Measurements from ENCODE around the gene KRT86.
A peak's percentile ranks its signal among the peaks of the same experiment; 100 is the strongest.
"Not testable (repeated sequence)": the region's sequence is repeated elsewhere in the genome, so short reads cannot be mapped to it uniquely, and the experiment has no call there.

KRT86 gene

DNA sequence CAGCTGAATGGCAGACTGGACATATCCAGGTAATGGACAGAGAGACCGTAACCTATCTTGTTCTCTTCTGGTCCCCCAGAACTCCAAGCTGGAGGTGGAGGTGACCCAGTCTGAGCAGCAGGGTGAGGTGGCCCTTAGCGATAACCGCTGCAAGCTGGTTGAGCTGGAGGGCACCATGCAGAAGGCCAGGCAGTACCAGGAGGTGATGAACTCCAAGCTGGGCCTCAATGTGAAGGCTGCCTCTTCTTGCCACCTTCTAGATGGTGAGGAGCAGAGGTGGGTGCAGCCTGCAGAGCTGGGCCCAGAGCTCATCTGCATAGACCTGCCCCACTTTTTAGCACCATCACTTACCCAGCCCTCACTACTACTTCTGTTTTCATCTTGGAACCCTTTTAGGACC lies 7.2 kb upstream of the KRT86 start:
- DNase-seq (ENCODE audit: low read depth in 2 of 3, low spot score in 2 of 3): no peak

DNA sequence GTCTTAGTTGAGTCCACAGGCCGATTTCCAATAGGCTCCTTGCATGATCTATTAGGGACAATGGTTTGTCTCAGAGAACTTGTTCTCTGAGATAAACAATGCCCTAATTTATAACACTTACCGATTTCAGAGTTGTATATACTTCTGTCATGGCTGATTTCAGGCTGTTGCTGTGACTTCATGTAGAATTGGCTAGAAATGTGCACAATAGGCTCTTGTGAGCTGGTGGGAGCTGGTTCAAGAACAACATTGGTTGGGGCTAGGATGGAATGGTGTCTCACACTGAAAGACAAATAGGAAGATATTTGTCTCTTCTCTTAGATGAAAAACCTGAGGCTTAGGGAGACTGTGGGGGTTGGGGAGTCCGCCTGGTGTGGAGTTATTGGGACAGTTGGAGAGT lies 6.7 kb upstream of the KRT86 start:
- no peak for DNase-seq (ENCODE audit: low read depth in 2 of 3, low spot score in 2 of 3)

DNA sequence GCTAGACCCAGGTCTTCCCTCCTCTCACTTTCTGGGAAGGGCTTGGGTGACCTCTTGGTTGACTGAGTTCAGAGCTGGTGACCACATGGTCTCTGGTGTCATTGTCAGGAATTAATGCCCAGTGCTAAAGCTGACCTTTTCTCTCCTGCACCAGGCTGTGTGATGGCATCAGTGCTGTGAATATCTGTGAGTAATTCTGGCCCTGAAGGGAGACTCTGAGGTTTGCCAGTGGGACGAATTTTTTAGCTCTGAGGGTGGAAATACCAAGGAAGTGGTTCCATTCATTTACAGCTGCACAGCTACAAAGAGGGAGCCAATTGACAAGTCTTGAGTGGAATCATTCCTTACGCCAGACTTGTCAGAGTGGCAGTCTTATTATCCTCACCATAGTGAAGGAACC lies 6.2 kb upstream of the KRT86 start:
- DNase-seq (ENCODE audit: low read depth in 2 of 3, low spot score in 2 of 3): no peak

DNA sequence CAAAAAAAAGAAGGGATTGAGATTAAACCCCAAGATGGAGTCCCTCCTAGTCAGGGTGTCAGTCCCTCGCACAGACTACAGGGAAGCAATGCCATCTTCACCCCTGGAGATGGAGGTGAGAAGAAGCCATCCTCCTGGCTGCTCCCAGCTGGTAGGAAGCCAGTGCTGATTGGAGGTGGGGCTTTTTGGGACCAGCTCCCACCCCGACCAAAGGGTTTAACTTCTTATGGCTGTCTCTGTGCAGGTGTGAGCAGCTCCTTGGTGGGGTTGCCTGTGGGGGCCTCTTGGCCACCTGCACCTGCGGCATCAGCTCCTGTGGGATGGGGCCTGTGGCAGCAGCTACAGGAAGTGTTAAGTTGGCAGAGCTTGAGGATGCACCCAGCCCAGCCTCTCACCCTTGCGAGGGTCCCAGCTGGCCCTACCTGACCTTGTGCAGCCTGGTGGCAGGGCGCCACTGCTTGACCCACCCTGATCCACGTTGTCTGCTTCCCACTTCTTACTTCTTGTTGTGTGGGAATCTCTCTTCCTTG lies 3.8 kb upstream of the KRT86 start:
- DNase-seq (ENCODE audit: low read depth in 2 of 3, low spot score in 2 of 3): no peak

DNA sequence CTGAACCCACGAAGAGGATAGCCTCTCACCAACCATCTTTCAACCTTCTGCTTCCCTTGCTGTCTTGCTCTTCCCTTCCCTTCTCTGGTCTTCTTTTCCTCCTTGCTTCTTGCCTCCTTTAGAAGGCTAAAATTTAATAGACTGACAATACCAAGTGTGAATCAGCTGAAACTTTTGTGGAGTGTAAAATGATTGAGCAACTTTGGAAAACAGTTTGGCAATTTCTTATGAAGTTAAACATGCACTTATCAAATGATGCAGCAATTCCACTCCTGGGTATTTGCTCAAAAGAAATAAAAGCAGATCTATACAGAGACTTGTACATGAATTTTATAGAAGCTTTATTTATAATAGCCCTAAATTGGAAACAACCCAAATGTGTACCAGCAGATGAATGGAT lies 3.3 kb upstream of the KRT86 start:
- DNase-seq (ENCODE audit: low read depth in 2 of 3, low spot score in 2 of 3): no peak

DNA sequence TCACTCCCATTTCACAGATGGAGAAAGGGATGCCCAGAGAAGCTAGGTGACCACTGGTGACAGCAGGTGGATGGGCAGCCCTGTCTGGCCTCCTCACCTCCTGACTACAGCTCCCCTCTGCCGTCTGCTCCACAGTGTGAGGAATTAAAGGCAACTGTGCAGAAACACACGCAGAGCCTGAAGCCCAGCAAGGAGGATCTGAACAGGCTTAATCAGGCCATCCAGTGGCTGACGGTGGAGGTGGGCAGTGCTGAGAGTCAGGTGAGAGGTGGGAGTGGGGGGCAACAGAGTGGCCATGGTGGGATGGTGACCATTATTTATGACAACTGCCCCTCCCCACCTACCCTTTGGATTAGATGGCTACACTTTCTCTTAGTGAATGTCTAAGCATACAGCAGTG lies 1.2 kb downstream of the KRT86 start:
- no peak for DNase-seq (ENCODE audit: low read depth in 2 of 3, low spot score in 2 of 3)

DNA sequence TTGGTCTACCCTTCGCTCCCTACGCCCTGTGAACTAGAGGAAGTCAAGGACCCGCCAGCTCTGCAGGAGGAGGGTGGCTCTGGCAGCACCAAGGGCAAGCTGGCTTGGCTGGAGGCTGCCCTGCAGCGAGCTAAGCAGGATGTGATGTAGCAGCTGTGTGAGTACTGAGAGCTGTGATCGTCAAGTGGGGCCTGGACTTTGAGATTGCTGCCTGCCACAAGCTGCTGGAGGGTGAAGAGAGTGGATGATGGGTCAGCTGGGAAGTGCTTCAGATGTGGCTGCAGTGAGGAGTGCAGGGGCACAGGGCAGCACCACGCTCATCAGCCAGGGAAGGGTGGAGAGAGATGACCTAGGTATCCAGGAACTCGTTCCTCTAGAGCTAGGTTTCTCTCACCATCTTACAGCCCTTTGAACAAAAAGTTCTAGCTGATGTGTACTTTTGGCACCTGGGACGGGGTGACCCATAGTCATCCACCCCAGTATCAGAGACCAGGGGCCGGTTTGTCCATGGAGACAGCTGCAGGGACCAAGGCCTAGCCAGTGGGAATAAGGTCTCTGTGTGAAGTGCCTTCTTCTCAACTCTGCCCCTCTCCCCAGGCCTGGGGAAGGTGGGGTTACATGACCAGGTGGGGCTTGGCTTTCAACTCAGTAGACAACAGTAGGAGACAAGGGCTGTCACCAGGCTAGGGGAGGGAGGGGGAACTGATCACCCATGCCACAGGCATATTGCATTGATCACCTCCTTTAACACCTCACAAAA lies 3.2 kb downstream of the KRT86 start:
- DNase-seq (ENCODE audit: low read depth in 2 of 3, low spot score in 2 of 3): no peak

DNA sequence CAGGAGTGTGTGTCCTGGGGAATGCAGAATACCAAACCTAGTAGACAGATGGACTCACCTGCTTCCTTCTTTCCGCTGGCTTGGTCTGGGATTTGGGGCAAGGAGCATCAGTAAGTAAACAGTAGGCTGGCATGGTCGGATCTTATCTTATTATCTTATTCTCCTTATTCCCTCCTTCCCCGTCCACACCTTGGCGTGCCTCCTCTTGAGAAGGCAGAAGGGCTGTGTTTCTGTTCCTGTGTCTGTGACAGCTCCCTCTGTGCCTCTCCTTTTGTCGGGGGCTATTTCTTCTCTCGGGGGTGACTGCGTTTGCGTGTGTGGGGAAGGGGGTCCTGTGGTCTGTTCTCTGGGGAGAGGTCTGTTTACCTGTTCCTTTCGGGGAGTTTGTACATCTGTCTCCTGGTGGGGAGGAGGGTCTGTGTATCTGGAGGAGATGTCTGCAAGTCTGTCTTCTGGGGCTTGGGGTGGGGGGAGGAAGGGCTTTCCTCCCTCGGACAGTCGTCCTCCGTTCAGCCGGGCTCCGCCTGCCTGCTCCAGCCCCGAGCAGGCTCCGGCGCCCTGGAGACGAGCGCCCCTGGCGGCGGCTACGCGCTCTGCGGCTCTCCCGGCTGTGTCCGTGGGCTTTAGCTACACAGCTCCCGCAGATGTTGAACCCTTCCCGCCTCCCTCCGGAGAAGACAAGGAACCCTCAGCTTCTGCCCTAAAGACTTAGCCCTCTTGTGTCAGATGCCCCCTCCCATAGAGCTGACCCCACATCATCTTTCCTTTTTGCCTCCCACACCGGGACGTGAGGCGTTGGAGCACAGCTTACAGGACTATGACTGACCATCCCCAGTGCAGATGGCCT lies 4.4 kb downstream of the KRT86 start:
- peak; percentile 31 to 69 (median 61) for DNase-seq (ENCODE audit: low read depth in 2 of 3, low spot score in 2 of 3)

DNA sequence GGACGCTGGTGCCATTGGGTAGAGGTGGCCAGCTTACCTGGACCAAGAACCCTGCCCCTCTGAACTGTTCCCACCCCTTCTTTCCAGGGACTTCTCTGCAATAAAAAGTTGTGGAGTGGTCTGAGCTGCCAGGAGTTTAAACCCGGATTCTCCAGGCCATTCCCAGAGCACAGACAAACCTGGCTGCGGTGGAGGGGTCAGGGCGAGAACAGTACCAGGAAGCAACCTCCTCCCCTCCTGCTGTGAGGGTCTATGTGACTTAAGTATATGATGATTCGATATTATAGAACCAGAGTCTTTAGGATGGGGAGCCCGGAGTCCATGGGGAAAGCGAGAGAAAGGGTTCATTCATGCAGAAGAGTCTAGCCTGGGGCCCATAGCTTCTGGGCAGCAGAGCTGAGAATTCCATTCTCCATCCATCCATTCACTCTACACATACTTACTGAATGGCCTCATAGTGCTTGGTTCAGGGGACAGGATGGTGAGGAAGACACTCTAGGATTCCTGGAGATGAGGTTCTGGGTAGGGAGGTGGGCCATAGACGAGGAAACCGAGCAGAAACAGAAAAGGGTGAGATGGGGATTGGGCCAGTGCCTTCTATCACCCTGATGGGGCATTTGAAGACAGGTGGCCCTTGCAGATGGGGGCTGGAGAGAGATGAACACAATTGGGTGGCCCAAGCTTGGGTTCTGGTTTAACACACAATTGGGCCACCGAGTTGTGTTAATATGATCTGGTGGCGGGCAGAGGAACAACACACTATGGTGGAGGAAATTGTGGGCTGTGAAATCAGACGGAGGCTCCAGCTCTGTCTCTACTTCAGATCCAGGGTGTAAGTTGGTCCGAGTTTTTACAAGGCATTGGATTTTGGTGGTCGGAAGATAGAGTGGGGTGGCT lies 5.2 kb downstream of the KRT86 start:
- no peak for DNase-seq (ENCODE audit: low read depth in 2 of 3, low spot score in 2 of 3)

DNA sequence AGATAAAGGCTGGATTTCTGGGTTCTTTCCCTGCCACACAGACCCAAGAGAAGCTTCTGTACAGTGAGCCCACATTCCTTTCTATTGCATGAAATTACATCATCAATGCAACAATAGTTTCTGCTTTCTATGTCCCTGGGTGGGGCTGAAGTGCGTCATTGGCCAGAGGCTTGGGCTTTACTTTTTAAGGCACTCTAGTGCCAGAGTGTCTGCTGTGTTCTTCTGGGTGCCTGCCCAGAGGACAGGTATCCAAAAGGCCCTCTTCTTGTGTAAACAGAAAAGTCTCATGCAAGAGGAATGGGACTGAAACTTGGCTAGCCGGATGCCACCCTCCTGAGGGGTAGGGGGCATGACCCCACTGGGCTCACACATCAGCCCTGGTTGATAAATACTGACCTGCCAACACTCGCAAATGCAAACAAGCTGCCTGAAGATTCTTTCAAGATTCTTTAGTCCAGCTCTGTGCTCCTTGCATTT lies 5.9 kb downstream of the KRT86 start:
- DNase-seq (ENCODE audit: low read depth in 2 of 3, low spot score in 2 of 3): no peak

DNA sequence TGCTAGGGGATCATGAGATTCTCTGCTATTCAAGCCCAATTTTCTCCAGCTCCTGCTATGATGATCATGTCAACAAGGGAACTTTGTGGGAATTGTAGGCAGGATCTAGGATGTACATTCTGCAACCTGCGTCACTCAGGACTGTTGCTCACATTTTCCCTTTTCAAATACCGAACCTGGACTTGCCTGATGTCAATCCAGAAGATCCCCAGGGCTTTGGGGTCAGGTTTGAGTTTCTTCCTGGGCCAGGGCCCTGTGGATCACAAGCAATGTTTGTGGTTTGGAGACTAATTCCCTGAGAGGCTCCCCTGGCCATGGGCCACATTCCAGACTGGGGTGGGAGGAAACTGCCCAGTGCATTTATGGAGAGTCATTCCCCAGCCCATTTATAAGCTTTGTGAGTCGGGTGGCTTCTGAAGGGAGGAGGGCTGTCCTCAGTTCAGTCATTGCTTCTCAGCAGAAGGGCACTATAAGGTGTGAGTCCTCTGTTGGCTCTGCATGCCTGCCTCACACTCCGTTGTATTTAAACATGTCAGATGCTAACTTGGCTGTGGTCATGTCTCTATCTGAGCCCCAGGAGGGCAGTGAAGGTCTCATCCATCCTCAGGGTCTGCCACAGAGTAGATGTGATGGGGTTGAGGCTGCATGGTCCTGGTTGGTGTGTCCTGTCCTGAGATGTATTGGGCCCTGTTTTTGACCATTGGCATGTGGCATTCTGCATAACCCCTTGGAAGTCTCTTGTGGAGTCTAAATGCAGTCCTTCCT lies 6.5 kb downstream of the KRT86 start:
- DNase-seq (ENCODE audit: low read depth in 2 of 3, low spot score in 2 of 3): no peak

DNA sequence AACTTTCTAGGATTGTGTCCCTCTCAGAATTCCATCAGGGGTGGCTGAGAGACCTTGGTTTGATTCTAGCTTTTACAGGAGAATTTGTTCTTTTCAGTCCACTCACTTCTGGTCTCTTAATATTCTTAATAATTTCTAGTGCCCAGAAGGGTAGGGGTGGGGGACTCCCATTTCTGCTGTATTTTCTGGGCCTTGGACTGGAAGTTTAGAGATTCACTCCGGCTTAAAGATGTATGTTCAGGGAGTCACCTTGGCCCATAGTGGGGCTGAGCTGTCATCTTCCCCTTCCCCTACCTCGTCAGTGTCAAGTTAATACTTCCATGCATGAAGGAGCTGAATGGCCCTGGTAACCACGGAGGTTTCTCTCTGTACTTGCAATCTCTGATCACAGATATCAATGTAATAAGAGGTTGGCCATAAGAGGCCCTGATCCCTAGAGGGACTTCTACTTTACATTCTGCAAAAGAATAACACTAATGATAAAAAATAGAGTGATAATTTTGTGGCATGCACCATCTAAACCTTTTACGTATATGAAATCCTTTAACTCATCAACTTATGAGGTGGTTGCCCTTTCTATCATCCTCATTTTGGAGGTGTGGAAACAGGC lies 10.2 kb downstream of the KRT86 start:
- no peak for DNase-seq (ENCODE audit: low read depth in 2 of 3, low spot score in 2 of 3)

DNA sequence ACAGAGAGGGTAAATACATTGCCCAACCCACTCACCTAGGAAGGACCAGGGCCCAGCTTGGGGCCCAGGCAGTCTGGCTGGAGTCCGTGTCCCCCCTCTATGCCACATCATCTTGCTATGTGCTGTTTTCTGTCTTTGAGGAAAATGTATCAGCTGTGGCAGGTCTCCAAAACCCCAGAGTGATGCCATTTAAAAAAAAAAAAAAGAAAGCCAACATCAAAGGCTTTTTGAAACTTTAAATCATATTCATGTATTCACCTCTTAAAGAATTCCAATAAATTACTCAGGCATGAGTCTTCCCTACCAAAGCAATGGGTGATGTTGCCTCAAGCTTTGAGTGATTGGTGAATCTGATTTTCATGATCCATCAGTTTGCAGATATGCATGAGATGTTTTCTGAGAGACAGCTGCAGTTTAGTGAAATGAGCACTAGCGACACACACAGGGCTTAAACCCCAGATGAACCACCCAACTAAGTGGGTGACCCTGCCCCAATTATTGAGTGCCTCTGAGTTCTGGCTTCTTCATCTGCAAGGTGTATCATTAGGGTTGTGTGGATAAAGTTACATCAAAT lies 10.8 kb downstream of the KRT86 start:
- no peak for DNase-seq (ENCODE audit: low read depth in 2 of 3, low spot score in 2 of 3)

DNA sequence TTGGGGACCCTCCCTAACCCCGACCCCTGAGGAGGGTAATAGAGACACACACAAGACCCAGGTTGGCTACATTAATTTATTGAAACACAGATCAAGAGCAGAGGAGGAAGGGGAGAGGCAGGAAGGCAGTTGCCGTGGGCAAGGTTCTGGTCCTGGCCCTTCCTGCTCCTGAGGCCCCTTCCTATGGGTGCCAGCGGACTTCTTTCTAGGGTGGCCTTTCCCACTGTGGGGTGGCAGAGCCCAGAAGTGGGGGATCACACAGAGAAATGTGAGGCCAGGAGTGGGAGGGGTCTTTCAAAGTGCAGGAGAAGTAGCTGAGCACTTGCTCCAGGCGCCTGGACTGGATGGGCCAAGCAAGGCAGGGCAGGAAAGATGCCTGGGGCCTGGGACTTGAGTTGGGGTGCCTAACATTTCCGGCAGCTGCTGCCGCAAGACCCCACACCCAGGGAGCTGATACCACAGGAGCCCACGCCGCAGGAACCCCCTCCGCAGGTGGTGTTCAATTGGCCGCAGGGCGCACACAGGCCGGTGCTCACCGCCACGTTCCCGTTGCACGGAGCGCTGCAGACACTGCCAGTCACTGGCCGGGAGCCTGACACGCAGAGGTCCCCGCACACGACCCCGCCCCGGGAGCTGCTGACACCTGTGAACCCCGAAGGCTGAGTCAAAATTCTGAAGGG lies 11.5 kb downstream of the KRT86 start:
- no peak for DNase-seq (ENCODE audit: low read depth in 2 of 3, low spot score in 2 of 3)

DNA sequence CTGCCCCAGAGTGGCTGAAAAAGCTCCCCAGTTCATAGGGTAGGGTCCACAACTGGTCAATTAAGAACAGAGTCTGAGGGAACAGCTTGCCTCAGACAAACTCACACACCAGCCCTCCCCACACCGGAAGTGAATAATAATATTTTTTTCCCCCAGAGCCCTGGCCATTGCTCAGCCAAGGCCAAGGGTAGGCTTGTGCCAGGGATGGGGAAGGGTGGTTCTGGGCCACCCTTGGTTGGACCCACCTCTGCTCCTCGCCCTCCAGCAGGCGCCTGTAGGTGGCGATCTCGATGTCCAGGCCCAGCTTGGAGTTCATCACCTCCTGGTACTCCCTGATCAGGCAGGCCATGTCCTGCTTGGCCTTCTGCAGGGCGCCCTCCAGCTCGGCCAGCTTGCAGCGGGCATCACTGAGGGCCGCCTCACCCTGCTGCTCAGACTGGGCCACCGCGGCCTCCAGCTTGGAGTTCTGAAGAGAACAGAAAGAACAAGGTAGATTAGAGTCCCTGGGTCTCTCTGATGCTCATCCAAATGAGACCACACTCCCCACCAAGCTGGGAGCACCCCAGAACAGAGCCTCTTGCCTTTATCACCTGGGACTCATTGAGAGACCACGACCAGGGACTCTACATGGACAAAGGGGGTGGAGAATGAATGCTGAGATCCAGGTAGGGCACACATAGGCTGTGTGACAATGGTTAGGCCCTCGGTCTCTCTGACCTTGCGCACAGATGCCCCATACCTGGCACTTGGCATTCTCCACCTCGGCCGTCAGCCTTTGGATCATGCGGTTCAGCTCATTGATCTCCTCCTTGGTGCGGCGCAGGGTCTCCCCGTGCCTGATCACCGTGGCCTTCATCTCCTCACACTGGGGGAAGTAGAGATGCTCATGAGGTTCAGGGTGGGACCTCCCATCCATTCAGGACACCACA lies 12.7 kb downstream of the KRT86 start:
- DNase-seq (ENCODE audit: low read depth in 2 of 3, low spot score in 2 of 3): not testable (repeated sequence)

DNA sequence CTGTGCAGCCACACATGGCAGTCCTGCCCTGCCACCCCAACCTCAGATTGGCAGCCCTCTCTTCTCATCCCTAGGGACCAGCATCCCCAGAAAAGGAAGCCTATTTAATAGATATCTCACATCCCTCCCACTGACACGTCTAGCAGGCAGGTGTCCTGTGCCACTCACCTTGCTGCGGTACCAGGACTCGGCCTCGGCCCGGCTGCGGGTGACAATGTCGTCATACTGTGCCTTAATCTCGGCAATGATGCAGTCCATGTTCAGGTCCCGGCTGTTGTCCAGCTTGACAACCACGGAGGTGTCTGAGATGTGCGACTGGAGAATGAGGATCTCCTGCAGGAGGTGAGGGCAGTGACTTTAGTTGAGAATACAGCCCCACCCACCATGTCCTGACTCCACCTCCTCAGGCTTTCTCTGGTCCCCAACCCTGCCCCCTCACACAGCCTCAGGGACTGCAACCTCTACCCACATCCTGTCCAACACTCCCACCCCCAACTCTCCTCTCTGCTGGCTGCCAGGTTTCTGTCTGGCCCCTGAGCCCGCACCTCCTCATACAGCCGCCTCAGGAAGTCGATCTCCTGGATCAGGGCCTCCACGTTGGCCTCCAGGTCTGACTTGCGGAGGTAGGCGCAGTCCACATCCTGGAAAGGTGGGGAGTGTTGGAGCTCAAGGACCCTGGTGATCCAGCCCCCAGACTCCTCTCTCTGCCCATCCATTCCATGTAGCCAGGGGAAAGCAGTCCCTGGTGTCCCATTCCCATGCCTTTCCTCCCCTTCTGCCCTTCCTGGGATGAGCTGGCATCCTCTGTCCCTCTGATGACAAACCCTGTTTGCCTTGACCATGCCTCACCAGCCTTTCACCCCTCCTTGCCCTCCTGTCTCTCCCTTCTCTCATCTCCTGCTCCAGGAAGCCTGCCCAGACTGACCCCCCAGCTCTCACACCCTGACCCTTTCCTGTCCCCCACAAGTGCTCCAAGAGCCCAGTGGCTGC lies 13.7 kb downstream of the KRT86 start:
- DNase-seq (ENCODE audit: low read depth in 2 of 3, low spot score in 2 of 3): not testable (repeated sequence)

Measured in activated CD8-positive, alpha-beta memory T cell treated with anti-CD3 and anti-CD28 coated beads for 48 hours (primary cell).